Germinal center (tissue), 1 donor: Measurements from ENCODE around the gene TMEM132D.

Experiments used
- DNase-seq: peaks from one replicate; pipeline ENCODE4 v3.0.0; 2012; ENCODE audit warnings: mixed read lengths, low spot score

Gene TMEM132D

DNA sequence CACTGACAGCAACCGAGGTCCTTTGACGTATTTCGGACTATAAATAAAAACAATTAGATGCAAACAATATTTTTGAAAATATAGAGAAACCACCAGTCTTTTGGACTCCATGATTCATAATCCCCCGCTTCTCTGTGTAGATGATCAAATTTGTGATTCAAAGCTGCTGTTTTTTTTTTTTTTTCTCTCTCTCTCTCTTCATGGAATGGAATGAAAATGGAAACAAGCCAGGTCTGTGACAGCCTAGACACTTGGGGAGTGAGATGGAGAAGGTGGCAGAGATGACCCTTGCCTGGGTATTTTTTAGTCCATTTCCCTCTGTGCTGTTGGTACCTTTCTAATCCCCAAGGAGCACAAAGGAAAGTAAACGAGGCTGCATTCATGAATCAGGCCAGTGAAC lies 802.0 kb downstream of the TMEM132D start:
- no peak for DNase-seq

GRCh38 chr12:129101404-129101803 lies 802.4 kb downstream of the TMEM132D start:
- DNase-seq, result no peak

- no peak for DNase-seq
These were observed 806.4 kb downstream of the TMEM132D start for GRCh38 chr12:129097451-129097850.

DNA sequence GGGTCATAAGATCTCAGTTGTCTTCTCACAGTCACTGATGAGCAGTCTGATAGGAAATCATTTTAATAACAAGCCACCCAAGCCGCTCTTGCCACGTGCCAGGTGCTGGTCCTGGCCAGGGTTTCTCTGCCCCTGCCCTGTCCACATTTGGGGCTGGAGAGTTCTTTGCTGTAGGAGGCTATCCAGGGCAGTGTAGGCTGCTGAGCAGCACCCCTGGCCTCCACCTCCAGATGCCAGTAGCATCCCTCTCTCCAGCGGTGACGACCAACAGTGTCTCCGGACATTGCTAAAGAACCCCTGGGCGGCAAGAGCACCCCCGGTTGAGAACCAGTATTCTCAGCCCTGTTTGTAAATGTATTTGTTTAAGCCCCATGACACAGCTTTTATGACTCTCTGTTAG lies 806.9 kb downstream of the TMEM132D start:
- no peak for DNase-seq

DNA sequence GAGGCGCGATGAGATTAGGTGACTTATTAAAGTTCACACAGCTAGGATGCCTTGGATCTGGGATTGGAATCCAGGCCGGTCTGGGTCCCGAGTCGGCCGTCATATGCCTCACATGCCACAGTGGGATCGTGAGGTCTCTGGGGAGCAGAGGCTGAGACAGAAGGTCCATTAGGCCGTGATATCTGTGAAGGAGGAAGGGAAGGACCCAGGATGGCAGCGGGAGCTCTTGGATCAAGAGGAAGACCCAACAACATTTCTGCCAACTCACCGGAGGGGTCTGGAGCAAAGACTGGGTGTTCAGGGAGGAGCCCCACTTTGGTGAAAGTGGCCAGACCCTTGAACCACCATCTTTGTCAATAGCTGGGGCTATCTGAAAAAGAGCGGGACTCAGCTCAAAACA lies 807.6 kb downstream of the TMEM132D start:
- no peak for DNase-seq

DNA sequence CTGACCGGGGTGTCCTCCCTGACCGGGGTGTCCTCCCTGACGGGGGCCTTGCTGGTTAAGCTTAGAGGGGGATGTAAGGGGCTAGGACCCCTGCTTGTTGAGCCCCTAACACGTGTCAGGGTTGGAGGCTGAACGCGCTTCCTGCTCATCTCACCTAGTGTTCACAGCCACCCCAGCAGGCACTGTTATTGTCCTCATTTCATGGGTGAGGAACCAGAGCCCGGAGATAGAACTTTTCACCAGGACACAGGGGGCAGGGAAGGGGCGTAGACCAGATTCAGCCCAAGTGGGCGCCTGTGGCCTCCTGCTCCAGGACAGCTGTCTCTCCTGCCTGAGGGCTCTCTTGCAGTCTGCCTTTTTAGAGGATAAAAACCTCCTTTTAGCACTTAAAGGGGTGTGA lies 814.2 kb downstream of the TMEM132D start:
- DNase-seq, result no peak

DNA sequence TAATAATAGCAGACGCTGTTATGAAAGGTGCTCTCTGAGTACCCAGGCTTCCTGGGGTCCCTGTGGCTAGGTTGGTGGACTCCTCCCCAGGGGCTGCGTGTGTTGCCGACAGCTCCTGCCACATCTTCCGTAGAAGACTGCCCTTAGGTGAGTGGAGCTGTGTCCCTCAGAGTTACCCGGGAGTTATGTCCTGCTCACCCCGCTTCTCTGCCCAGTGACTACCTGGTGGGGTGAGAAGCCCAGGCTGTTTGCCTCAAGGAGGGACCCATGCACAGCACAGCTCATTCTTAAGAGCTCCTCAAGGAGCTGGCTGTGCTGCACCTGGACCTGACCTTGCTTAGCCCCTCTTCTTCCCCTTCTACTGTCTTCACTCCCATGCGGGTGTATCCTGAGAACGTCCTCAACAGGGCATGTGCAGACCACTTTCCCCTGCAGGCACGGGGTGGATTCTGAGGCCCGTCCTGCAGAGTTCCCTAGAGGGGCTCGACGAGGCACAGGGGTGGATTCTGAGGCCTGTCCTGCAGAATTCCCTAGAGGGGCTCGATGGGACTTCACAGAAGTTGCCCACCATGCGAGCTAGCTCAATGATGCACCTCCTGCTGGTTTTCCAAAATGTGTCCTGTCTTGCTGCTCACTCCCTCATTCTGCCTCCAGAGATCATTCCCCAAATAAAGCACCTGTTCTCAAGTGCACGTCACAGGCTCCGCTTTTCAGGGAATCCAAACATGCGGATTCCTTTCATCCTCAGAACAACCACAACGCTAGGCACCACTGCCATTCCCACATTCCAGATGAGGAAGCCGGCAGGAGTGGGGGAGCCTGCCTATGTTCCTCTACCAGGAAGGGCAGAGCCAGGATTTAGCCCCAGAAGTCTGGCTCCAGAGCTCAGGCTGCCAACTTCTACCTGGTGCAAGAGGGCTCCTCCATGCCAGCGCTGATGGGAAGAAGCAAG lies 818.7 kb downstream of the TMEM132D start:
- DNase-seq, result no peak

GRCh38 chr12:129083121-129083840 lies 820.5 kb downstream of the TMEM132D start:
- DNase-seq, result no peak

GRCh38 chr12:129082441-129082840 lies 821.4 kb downstream of the TMEM132D start:
- DNase-seq, result no peak

- DNase-seq, result no peak
These were observed 822.0 kb downstream of the TMEM132D start for GRCh38 chr12:129081755-129082250.

DNA sequence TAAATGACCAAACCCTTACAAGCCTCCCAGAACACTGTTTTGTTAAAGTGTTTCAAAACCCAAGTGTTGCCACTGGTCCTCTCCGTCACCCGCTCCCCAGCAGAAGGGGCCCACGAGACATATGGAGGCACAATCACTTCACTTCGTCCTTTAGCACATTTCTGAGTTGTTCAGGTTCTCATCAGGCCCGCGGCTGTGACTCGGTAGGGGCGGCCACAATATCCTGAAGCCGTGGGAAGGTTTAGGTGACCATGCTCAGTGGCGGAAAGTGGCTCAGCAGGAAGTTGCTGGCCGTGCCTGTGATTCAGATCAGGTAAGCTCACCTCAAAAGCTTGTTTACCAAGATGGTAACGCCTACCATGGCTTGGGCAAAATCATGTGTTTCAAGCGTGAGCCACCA lies 823.0 kb downstream of the TMEM132D start:
- no peak for DNase-seq

GRCh38 chr12:129080391-129080790 lies 823.4 kb downstream of the TMEM132D start:
- DNase-seq, result no peak

DNA sequence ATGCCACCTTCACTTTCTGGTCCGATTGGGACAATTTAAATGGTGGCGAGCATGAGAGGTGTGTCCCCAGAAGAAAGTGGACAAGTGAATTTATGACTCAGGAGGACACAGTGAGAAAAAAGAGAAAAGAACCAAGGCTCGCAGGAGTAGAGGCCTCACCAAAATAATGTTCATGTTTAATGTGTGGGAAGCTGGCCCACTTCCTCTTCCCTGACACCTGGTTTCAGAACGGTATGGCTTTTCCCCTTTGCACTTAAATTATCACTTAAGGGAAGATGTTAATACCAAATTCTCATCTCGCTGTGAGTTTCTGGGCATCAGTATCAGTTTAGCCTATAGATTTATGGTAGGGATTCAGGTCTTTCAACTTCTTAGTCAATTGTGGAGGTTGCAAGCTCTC lies 824.1 kb downstream of the TMEM132D start:
- DNase-seq, result no peak

DNA sequence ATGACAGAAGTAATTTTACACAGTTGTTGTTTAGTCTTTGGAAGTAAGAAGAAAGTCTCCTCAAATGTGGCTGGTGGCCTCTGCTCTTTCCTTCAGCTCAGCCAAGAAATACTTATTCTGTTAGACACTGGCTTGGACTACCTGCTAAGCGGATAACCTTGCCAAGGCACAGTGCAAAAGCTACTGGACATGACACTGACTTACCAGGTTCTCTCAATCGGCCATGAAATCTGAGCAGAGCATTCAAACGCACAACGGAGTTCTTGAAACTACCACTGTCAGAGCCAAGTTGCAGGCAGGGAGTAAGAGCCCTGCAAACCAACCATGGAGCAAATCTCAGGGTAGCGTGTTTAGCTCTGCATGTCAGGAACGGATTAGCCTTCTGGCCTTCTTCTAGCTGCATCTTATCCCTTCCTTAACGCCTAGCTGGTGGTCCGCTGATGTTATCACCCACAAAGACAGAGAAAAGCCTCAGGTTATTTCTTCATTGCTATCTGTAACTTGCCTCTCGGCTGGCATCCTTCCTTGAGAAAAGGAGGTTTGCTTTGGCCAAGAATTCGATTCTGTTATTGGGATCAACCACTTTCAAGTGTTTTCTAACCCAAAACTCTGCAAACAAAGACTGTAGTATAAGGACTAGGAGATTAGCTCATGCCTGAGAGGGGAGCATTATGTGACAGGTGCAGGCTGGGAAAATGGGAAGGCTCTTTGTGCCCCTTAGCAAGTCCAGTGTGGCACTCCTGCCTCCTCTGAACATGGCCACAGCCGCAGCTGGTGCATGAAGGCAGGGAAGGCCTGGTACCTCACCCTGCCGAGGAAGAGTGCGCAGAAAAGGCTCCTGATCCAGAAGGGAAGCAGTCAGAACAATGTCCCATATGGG lies 827.1 kb downstream of the TMEM132D start:
- no peak for DNase-seq

DNA sequence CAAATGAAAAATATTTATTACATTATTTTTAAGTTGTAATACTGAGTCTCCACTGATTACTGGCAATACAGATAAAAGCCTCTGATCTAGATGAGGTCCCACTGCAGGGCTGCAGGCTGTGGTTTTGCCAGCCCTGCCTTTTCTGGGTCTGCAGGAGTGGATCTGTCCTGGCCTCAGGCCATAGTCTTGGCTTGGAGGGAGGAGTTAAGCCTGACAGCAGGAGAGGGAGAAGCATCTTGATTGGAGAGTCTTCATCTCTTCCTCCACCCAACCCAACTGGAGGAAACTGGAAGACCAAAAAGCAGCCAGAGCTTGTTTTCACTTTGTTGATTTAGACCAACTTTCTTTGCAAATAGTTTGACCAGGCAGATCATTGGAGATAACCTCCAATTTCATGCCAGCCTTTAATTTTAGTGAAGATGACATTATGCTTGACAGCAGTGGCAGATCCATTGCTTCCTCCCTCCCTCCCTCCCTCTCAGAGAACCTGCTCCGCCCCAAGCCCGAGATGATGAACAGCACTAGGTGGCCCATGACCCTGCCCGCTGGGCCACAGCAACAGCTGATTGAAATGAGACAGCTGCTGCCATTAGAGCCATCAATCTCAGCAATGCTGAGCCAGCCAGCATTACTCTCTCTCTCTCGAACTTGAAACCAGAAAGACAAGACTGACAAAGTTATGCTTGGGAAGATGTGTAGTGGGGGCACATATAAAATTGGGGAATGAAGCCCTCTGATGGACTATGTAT lies 828.2 kb downstream of the TMEM132D start:
- no peak for DNase-seq

DNA sequence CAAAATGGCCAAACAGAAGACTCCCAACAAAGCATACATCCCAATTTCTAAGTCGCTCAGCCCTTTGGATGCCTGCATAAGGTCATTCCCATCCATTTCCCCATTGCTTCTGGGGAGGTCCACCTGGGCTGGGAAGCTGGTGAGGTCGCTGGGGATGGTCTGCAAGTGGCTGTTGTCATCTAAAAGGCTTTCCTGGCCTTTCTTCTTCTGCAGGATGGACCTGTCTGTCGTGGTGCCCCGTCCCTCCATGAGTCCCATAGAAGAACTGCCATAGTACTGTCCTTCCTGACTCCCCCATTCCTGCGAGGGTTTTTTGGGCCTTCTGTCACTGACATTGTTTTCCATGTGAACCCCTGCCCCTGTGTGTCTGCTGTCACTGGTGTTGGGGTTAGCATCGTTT lies 829.4 kb downstream of the TMEM132D start:
- DNase-seq, result no peak

- DNase-seq, result no peak
These were observed 830.5 kb downstream of the TMEM132D start for GRCh38 chr12:129073157-129073915.

DNA sequence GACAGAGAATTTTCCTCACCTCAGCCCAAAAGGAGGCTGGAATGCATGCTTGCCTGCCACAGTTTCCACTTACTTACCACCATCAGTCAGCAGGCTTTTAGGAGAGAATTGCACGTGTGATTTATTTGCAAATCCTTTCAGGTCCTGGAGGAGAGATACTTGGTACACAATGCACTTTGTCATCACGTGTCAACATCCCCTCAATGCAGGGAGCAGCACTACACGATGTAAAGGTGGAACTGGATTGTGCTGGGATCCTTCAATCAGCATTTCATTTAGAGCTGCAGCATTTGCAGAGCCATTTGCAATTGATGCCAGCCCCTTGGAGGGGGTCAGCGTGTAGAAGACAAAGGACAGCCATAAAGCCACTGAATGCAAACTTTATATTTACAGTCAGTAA lies 832.5 kb downstream of the TMEM132D start:
- DNase-seq, result no peak

GRCh38 chr12:129069886-129070285 lies 833.9 kb downstream of the TMEM132D start:
- DNase-seq, result no peak

DNA sequence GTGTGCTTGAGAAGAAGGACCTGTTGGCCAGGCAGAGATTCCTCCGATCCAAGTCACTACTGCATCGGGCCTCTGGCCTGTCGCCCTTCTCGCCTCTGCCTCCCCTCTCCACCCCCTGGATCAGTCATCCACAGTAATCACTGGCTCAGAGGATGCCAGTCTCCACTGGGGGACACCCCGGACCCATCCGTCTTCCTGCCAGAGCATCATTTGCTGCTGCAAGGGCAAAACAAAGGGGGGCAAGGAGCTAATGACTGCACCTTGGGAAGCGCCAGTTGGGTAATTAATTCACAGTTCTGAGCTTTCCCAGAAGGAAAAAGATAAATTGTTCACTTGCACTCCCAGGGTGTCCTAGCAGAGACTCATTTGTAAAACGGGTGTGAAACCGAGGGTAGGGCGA lies 835.1 kb downstream of the TMEM132D start:
- DNase-seq, result no peak

DNA sequence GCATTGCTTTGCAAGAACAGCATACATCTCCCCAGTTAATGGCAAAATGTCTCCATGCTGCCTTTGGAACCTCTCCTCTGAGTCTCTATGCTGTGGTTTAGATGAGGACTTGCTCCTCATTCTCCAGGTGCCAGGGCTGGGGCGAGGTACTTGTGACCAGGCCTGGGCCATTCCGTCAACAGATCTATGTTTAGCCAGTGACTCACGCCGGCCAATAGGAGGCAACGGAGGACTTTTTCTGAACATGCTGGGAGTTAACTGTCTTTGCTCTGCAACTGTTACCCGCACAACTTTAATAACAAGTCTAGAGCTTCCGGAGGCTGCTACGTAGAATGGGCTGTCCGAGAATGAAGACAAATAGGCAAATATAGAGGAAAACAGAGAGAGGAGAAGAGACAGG lies 836.3 kb downstream of the TMEM132D start:
- no peak for DNase-seq
